SK-N-MC (cell line): ENCODE data around the gene LRRC74B.
"Not testable (repeated sequence)": the region's sequence is repeated elsewhere in the genome, so short reads cannot be mapped to it uniquely, and the experiment has no call there.

Experiments
- EZH2 ChIP-seq: fragments of 200-600 bp; sonication (generic); IDR thresholded peaks from one replicate; pipeline ENCODE4 v1.6.1; 2017; ENCODE audit warnings: antibody characterized with exemption
- FOXP2 ChIP-seq: optimal IDR thresholded peaks from 2 replicates; pipeline ENCODE3; 2011; ENCODE audit warnings: mild to moderate bottlenecking, moderate library complexity; ENCODE audit not compliant: insufficient read depth; ENCODE audit errors: extremely low read length, control extremely low read depth
- POLR2AphosphoS5 ChIP-seq: IDR thresholded peaks from 2 replicates; pipeline ENCODE4 v1.6.1; 2012; ENCODE audit warnings: mild to moderate bottlenecking, low read depth, low read length, borderline replicate concordance

- not testable (repeated sequence) for TF ChIP-seq FOXP2, POLR2AphosphoS5, EZH2
These were observed 2.7 kb downstream of the LRRC74B start for GRCh38 chr22:21048448-21048847.
